Caco-2 (cell line): ENCODE results near the gene GPX4. TPM values are rescaled to one million over a fixed set of nuclear protein-coding genes. Genes with fewer than 3 reads are reported as not detected.

Experiments used
- BruUV-seq: library from RNA; stranded (reverse); fragments of 400-500 nt; replicated peaks from 2 replicates; lab custom pipeline; 2021; lab: Mats Ljungman, UMichigan
- CTCF ChIA-PET: fragments of 300-600 bp; sonication (Branson Sonifier 250); formaldehyde crosslinking; loops from one replicate; lab custom pipeline; 2022; ENCODE audit warnings: antibody characterized with exemption; lab: Charles Lee
- POLR2A ChIA-PET: fragments of 300-600 bp; sonication (Branson Sonifier 250); formaldehyde crosslinking; loops from one replicate; lab custom pipeline; 2022; ENCODE audit warnings: antibody characterized with exemption; lab: Charles Lee
- DNase-seq, 2 experiments: peaks; one replicate each; pipeline versions ENCODE4 v3.0.0 to v3.0.0-alpha.2; 2020 to 2022
- H3K27me3 ChIP-seq: replicated peaks from 2 replicates; pipeline ENCODE4 v1.6.0; 2011; ENCODE audit warnings: low read length; ENCODE audit not compliant: control insufficient read depth, insufficient read depth
- H3K36me3 ChIP-seq: 2 replicates; pipeline ENCODE4 v1.5.1; 2011; ENCODE audit warnings: low read length; ENCODE audit not compliant: control insufficient read depth, insufficient read depth
- H3K4me1 ChIP-seq: fragments of 250-450 bp; sonication (Bioruptor Pico); 2 replicates; pipeline ENCODE4 v1.5.1; 2020; ENCODE audit warnings: mild to moderate bottlenecking
- H3K4me3 ChIP-seq: 2 replicates; pipeline ENCODE4 v1.5.1; 2011; ENCODE audit warnings: low read depth, mild to moderate bottlenecking, control low read depth, low read length
- H3K9me3 ChIP-seq: fragments of 250-450 bp; sonication (Bioruptor Pico); 2 replicates; pipeline ENCODE4 v1.5.1; 2020; ENCODE audit warnings: mild to moderate bottlenecking, moderate library complexity
- H3K27ac Mint-ChIP-seq: one replicate; pipeline ENCODE4 v1.8.0; 2022; ENCODE audit warnings: mixed read lengths; ENCODE audit not compliant: unreplicated experiment
- H3K27me3 Mint-ChIP-seq: one replicate; pipeline ENCODE4 v1.8.0; 2022; ENCODE audit warnings: mixed read lengths; ENCODE audit not compliant: insufficient read depth, unreplicated experiment
- H3K36me3 Mint-ChIP-seq: one replicate; pipeline ENCODE4 v1.8.0; 2022; ENCODE audit warnings: mild to moderate bottlenecking, mixed read lengths; ENCODE audit not compliant: insufficient read depth, unreplicated experiment
- H3K4me1 Mint-ChIP-seq: one replicate; pipeline ENCODE4 v1.8.0; 2022; ENCODE audit warnings: low read depth, mixed read lengths; ENCODE audit not compliant: unreplicated experiment
- H3K4me3 Mint-ChIP-seq: one replicate; pipeline ENCODE4 v1.8.0; 2022; ENCODE audit warnings: mild to moderate bottlenecking, moderate library complexity, mixed read lengths; ENCODE audit not compliant: unreplicated experiment
- H3K9me3 Mint-ChIP-seq: one replicate; pipeline ENCODE4 v1.8.0; 2022; ENCODE audit warnings: mixed read lengths; ENCODE audit not compliant: unreplicated experiment
- CTCF ChIP-seq, 2 experiments: fragments of 200-600 bp in 1 of 2; IDR thresholded peaks; 1 replicate in 1 of 2; 2 replicates in 1 of 2; pipeline versions ENCODE4 v1.5.1 to v1.8.0; 2011 to 2022; ENCODE audit warnings: antibody characterized with exemption in 1 of 2, control low read depth in 1 of 2, inconsistent platforms in 1 of 2, low read depth in 1 of 2, low read length in 1 of 2, mild to moderate bottlenecking in 1 of 2, moderate library complexity in 1 of 2; ENCODE audit not compliant: insufficient read depth in 1 of 2, severe bottlenecking in 1 of 2, unreplicated experiment in 1 of 2
- intact Hi-C: fragments of 100-400 bp; cut with micrococcal nuclease; formaldehyde crosslinking; loops from one replicate; pipeline ENCODE4 v1.10.0; 2022; ENCODE audit not compliant: unreplicated experiment
- total RNA-seq: library from RNA; stranded (reverse); gene quantifications from 2 replicates; pipeline ENCODE4 v1.2.3, GENCODE V29; 2022

Gene GPX4
- total RNA-seq, 1 experiment from 2014 or later = 500 TPM

- intact Hi-C loops = no loop called here
- peaks cover 83% of the 10 kb centered on the region for H3K36me3 Mint-ChIP-seq
- TF ChIP-seq CTCF (IDR thresholded peaks at IDR 0.05; ENCODE audit: insufficient read depth in 1 of 2, low read depth in 1 of 2, low read length in 1 of 2, severe bottlenecking in 1 of 2, unreplicated experiment in 1 of 2) = no peak
- no peaks in the 10 kb centered on the region; the same call in 1 of the 2 replicates for H3K36me3 ChIP-seq
- H3K4me1 ChIP-seq = no peaks in the 10 kb centered on the region
- H3K27ac Mint-ChIP-seq = peak overlapping the region; percentile 29
- H3K4me3 ChIP-seq = no peak overlapping the region
- no peak overlapping the region for H3K4me3 Mint-ChIP-seq
- ChIA-PET CTCF (interaction anchor here (0.7 kb wide), 1 partner anchor 45 kb away, joined by 3 read pairs; no protein-coding TSS in a partner anchor), POLR2A (interaction anchor here (0.5 kb wide), 1 partner anchor 782 kb away, joined by 9 read pairs; no protein-coding TSS in a partner anchor)
- no peaks in the 10 kb centered on the region for H3K4me1 Mint-ChIP-seq
- H3K27me3 ChIP-seq = no peaks in the 10 kb centered on the region
- H3K27me3 Mint-ChIP-seq = no peaks in the 10 kb centered on the region
- H3K9me3 Mint-ChIP-seq = no peaks in the 10 kb centered on the region
- no peaks in the 10 kb centered on the region for H3K9me3 ChIP-seq
- BruUV-seq = no TSS peak
- DNase-seq = no peak
Observed at GRCh38 chr19:1085676-1086442, 17.9 kb upstream of the GPX4 start.

GRCh38 chr19:1086613-1087012 is 17.2 kb upstream of the GPX4 start:
- POLR2A ChIA-PET = no interaction called here
- Mint-ChIP-seq H3K4me1 (no peaks in the 10 kb centered on the region), H3K27ac (no peak overlapping the region), H3K9me3 (no peaks in the 10 kb centered on the region), H3K4me3 (no peak overlapping the region), H3K27me3 (no peaks in the 10 kb centered on the region), H3K36me3 (peaks cover 77% of the 10 kb centered on the region)
- Histone ChIP-seq H3K4me3 (no peak overlapping the region), H3K27me3 (no peaks in the 10 kb centered on the region), H3K9me3 (no peaks in the 10 kb centered on the region), H3K4me1 (no peaks in the 10 kb centered on the region), H3K36me3 (no peaks in the 10 kb centered on the region; the same call in 1 of the 2 replicates)
- no peak for TF ChIP-seq CTCF (IDR thresholded peaks at IDR 0.05; ENCODE audit: insufficient read depth in 1 of 2, low read depth in 1 of 2, low read length in 1 of 2, severe bottlenecking in 1 of 2, unreplicated experiment in 1 of 2)
- no TSS peak for BruUV-seq
- CTCF ChIA-PET = interaction anchor here (0.7 kb wide), 1 partner anchor 46 kb away, joined by 3 read pairs; no protein-coding TSS in a partner anchor
- no peak for DNase-seq
- intact Hi-C loops = no loop called here

GRCh38 chr19:1087813-1088415 is 15.9 kb upstream of the GPX4 start:
- H3K36me3 ChIP-seq = no peaks in the 10 kb centered on the region; the same call in 1 of the 2 replicates
- H3K36me3 Mint-ChIP-seq = peaks cover 74% of the 10 kb centered on the region
- H3K4me1 ChIP-seq = no peaks in the 10 kb centered on the region
- TF ChIP-seq CTCF (IDR thresholded peaks at IDR 0.05; ENCODE audit: insufficient read depth in 1 of 2, low read depth in 1 of 2, low read length in 1 of 2, severe bottlenecking in 1 of 2, unreplicated experiment in 1 of 2) = no peak
- H3K9me3 Mint-ChIP-seq = no peaks in the 10 kb centered on the region
- no peaks in the 10 kb centered on the region for H3K27me3 Mint-ChIP-seq
- peak overlapping the region; percentile 60 for H3K27ac Mint-ChIP-seq
- no peak overlapping the region for H3K4me3 Mint-ChIP-seq
- no peak for DNase-seq
- H3K9me3 ChIP-seq = no peaks in the 10 kb centered on the region
- TSS peak; percentile 5 for BruUV-seq
- no peaks in the 10 kb centered on the region for H3K4me1 Mint-ChIP-seq
- H3K4me3 ChIP-seq = no peak overlapping the region
- ChIA-PET CTCF (no interaction called here), POLR2A (no interaction called here)
- intact Hi-C loops = no loop called here
- H3K27me3 ChIP-seq = no peaks in the 10 kb centered on the region
